HepG2 (cell line): ENCODE data around the gene SMARCA2. TPM values are rescaled to one million over a fixed set of nuclear protein-coding genes. Genes with fewer than 3 reads are reported as not detected.

ENCODE experiments used
- FIP1L1 ChIP-seq: fragments of 200-400 bp; formaldehyde crosslinking; IDR thresholded peaks from 2 replicates; pipeline ENCODE4 v1.6.1; 2018; ENCODE audit warnings: low read depth, mild to moderate bottlenecking, low read length, moderate library complexity, borderline replicate concordance; ENCODE audit not compliant: insufficient read depth
- HDAC1 ChIP-seq: sonication (generic); formaldehyde crosslinking; IDR thresholded peaks from 2 replicates; pipeline ENCODE4 v1.5.1; 2020; ENCODE audit warnings: mild to moderate bottlenecking, missing genetic modification reagents
- JUNB ChIP-seq: sonication (generic); formaldehyde crosslinking; IDR thresholded peaks from 2 replicates; pipeline ENCODE4 v1.8.0; 2022; ENCODE audit warnings: missing genetic modification reagents, mild to moderate bottlenecking, borderline replicate concordance
- KLF11 ChIP-seq: IDR thresholded peaks from 2 replicates; pipeline ENCODE4 v1.6.1; 2016; ENCODE audit warnings: missing compliant biosample characterization
- POLR2A ChIP-seq, 2 experiments: IDR thresholded peaks; 2 replicates each; pipeline ENCODE4 v1.6.1; 2011; ENCODE audit warnings: low read depth in 2 of 2, low read length in 2 of 2, mild to moderate bottlenecking in 1 of 2, moderate library complexity in 1 of 2; ENCODE audit not compliant: insufficient read depth in 1 of 2
- PTBP1 ChIP-seq: fragments of 200-400 bp; formaldehyde crosslinking; IDR thresholded peaks from 2 replicates; pipeline ENCODE4 v1.6.1; 2018; ENCODE audit warnings: low read length, low read depth; ENCODE audit not compliant: poor library complexity, severe bottlenecking
- U2AF1 ChIP-seq: fragments of 200-400 bp; formaldehyde crosslinking; optimal IDR thresholded peaks from 2 replicates; pipeline ENCODE3; 2017; ENCODE audit warnings: mild to moderate bottlenecking, low read depth, low read length
- ZEB1 ChIP-seq: IDR thresholded peaks from 2 replicates; pipeline ENCODE4 v1.6.1; 2012; ENCODE audit warnings: mild to moderate bottlenecking, low read depth, inconsistent platforms; ENCODE audit not compliant: insufficient replicate concordance
- ZNF232 ChIP-seq: sonication (generic); formaldehyde crosslinking; IDR thresholded peaks from 2 replicates; pipeline ENCODE4 v1.4.0; 2020; ENCODE audit warnings: missing genetic modification reagents, borderline replicate concordance
- ZNF350 ChIP-seq: sonication (generic); formaldehyde crosslinking; IDR thresholded peaks from 2 replicates; pipeline ENCODE4 v1.4.0; 2020; ENCODE audit warnings: mild to moderate bottlenecking, low read depth, missing genetic modification reagents, borderline replicate concordance
- ZNF468 ChIP-seq: sonication (generic); formaldehyde crosslinking; IDR thresholded peaks from 2 replicates; pipeline ENCODE4 v1.8.0; 2022; ENCODE audit warnings: mild to moderate bottlenecking, moderate library complexity, missing genetic modification reagents
- polyA plus RNA-seq, 8 experiments: library from polyadenylated mRNA; depleted of rRNA in 3 of 8; stranded (reverse) in 7 of 8; unstranded in 1 of 8; fragments of >200 nt; fragmentation: Illumina TruSeq in 4 of 8; extraction: Trizol in 4 of 8; gene quantifications; 2 replicates each; pipeline versions ENCODE4 v1.2.1 to v1.2.3, GENCODE V29; 2011 to 2016; ENCODE audit warnings: low read depth in 4 of 8, missing spikeins in 1 of 8, mixed read lengths in 1 of 8; ENCODE audit not compliant: insufficient read depth in 1 of 8
- total RNA-seq, 5 experiments: library from RNA; depleted of rRNA; stranded (reverse); fragments of >200 nt; fragmentation: Illumina TruSeq; extraction: Trizol; gene quantifications; 2 replicates each; pipeline ENCODE4 v1.2.3, GENCODE V29; 2016; ENCODE audit warnings: low read depth in 1 of 5
- TF ChIP-seq, protein P1 (sequence below): sonication (generic); formaldehyde crosslinking; IDR thresholded peaks from 2 replicates; pipeline ENCODE4 v1.5.0; 2020; ENCODE audit warnings: mild to moderate bottlenecking, missing genetic modification reagents, borderline replicate concordance
- TF ChIP-seq, protein P2 (sequence below): sonication (generic); formaldehyde crosslinking; IDR thresholded peaks from 2 replicates; pipeline ENCODE4 v1.4.0; 2020; ENCODE audit warnings: missing genetic modification reagents

SMARCA2 gene
- total and polyA plus RNA-seq, 2 of the 13 experiments (the other 11 are each of a cell fraction or from before 2014, with no cell fraction given), result 22.5 to 23.7 TPM

DNA sequence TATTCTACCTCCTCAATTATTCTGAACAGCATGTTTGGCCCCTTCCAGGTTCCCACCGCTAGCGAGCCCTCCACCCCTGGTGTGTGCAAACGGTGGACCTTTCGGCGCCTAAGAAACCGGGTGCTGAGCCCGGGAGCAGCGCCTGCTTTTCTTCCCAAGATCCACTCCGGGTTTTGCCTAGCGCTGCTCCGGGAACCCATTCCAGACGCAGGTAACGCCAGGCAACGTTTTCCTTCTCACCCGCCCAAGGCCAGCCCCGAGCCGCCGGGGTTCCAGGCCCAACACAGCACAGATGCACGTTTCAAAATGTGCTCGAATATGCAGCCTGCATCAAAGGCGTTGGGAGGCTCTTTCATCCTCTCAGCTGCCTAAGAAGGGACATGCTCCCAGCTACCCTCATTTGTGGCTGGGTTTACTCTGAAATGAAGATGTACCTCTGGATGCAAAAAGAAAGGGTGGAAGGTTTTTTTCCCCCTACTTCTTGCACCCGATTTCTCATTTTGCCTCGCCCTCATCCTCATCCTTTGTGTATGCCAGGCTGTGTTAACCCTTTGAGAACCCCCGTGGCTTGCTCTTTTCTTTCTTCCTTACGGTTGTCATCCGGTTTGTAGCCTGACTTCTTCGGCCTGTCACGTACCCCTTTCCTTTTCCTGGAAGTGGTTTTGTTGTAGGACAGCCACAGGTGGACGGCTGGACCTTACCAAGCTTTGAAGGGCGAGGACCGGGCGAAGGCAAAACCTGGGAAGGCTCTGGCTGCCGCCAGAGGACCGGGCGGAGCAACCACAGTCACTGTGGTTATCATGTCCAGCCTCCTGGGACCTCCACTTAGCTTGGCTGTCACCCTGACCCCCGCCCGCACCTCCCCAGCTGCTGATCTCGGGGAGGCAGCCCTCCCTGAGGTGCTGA lies 226.9 kb downstream of the SMARCA2 start (continued):
- TF ChIP-seq, protein P1, sequence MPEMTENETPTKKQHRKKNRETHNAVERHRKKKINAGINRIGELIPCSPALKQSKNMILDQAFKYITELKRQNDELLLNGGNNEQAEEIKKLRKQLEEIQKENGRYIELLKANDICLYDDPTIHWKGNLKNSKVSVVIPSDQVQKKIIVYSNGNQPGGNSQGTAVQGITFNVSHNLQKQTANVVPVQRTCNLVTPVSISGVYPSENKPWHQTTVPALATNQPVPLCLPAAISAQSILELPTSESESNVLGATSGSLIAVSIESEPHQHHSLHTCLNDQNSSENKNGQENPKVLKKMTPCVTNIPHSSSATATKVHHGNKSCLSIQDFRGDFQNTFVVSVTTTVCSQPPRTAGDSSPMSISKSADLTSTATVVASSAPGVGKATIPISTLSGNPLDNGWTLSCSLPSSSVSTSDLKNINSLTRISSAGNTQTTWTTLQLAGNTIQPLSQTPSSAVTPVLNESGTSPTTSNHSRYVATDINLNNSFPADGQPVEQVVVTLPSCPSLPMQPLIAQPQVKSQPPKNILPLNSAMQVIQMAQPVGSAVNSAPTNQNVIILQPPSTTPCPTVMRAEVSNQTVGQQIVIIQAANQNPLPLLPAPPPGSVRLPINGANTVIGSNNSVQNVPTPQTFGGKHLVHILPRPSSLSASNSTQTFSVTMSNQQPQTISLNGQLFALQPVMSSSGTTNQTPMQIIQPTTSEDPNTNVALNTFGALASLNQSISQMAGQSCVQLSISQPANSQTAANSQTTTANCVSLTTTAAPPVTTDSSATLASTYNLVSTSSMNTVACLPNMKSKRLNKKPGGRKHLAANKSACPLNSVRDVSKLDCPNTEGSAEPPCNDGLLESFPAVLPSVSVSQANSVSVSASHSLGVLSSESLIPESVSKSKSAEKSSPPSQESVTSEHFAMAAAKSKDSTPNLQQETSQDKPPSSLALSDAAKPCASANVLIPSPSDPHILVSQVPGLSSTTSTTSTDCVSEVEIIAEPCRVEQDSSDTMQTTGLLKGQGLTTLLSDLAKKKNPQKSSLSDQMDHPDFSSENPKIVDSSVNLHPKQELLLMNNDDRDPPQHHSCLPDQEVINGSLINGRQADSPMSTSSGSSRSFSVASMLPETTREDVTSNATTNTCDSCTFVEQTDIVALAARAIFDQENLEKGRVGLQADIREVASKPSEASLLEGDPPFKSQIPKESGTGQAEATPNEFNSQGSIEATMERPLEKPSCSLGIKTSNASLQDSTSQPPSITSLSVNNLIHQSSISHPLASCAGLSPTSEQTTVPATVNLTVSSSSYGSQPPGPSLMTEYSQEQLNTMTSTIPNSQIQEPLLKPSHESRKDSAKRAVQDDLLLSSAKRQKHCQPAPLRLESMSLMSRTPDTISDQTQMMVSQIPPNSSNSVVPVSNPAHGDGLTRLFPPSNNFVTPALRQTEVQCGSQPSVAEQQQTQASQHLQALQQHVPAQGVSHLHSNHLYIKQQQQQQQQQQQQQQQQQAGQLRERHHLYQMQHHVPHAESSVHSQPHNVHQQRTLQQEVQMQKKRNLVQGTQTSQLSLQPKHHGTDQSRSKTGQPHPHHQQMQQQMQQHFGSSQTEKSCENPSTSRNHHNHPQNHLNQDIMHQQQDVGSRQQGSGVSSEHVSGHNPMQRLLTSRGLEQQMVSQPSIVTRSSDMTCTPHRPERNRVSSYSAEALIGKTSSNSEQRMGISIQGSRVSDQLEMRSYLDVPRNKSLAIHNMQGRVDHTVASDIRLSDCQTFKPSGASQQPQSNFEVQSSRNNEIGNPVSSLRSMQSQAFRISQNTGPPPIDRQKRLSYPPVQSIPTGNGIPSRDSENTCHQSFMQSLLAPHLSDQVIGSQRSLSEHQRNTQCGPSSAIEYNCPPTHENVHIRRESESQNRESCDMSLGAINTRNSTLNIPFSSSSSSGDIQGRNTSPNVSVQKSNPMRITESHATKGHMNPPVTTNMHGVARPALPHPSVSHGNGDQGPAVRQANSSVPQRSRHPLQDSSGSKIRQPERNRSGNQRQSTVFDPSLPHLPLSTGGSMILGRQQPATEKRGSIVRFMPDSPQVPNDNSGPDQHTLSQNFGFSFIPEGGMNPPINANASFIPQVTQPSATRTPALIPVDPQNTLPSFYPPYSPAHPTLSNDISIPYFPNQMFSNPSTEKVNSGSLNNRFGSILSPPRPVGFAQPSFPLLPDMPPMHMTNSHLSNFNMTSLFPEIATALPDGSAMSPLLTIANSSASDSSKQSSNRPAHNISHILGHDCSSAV (CRISPR knock-in tag), result no peak
- TF ChIP-seq ZNF350 (CRISPR knock-in tag) (peak; percentile 38; the same call in 1 of the 2 replicates), ZNF232 (peak; percentile 83; the same call in 1 of the 2 replicates), HDAC1 (CRISPR knock-in tag) (peak; percentile 45), ZNF468 (CRISPR knock-in tag) (no peak), POLR2A (IDR thresholded peaks at IDR 0.05; ENCODE audit: insufficient read depth in 1 of 2, low read depth in 2 of 2, low read length in 2 of 2) (peak in 1 of 2 experiments; percentile 45; a peak in 1 of 4 replicates), KLF11 (CRISPR knock-in tag) (0 out of 2 replicates have a peak, but pooled peaks have one; percentile 46), FIP1L1 (0 out of 2 replicates have a peak, but pooled peaks have one; percentile 61), U2AF1 (peak; percentile 30), JUNB (CRISPR knock-in tag) (no peak), PTBP1 (peak; percentile 84), ZEB1 (peak; percentile 81)
- TF ChIP-seq, protein P2, sequence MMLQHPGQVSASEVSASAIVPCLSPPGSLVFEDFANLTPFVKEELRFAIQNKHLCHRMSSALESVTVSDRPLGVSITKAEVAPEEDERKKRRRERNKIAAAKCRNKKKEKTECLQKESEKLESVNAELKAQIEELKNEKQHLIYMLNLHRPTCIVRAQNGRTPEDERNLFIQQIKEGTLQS, result no peak
